IMR-90 (cell line): ENCODE measurements around the gene FBH1. TPM values are rescaled to one million over a fixed set of nuclear protein-coding genes. Genes with fewer than 3 reads are reported as not detected.

Experiments used
- ATAC-seq: fragments of 200-7000 bp; cut with Tn5 transposase; 2 replicates; pipeline ENCODE4 v1.9.1; 2020; ENCODE audit warnings: low read depth, mild to moderate bottlenecking, moderate library complexity
- BruUV-seq: library from RNA; stranded (reverse); fragments of 400-500 nt; replicated peaks from 2 replicates; lab custom pipeline; 2021; lab: Mats Ljungman, UMichigan
- CTCF ChIA-PET: fragments of 300-600 bp; formaldehyde crosslinking; extraction: SDS; loops from one replicate; lab custom pipeline; 2021; ENCODE audit warnings: antibody characterized with exemption; lab: Yijun Ruan, JAX
- POLR2A ChIA-PET: fragments of 300-600 bp; sonication (Branson Sonifier 250); formaldehyde crosslinking; loops from one replicate; lab custom pipeline; 2022; ENCODE audit warnings: antibody characterized with exemption; ENCODE audit not compliant: unreplicated experiment; lab: Charles Lee
- DNase-seq: peaks from one replicate; pipeline ENCODE4 v3.0.0; 2013
- H2AFZ ChIP-seq: replicated peaks from 2 replicates; pipeline ENCODE3; 2013; ENCODE audit warnings: low read length, mild to moderate bottlenecking; ENCODE audit not compliant: poor library complexity
- H2AK5ac ChIP-seq: 2 replicates; pipeline ENCODE4 v1.6.1; 2013; ENCODE audit warnings: low read depth, low read length, inconsistent platforms
- H2AK9ac ChIP-seq: replicated peaks from 2 replicates; pipeline ENCODE3; 2013; ENCODE audit warnings: mild to moderate bottlenecking, low read depth, low read length, moderate library complexity; ENCODE audit not compliant: poor library complexity
- H2BK120ac ChIP-seq: 2 replicates; pipeline ENCODE4 v1.6.1; 2013; ENCODE audit warnings: low read depth, low read length, inconsistent platforms
- H2BK15ac ChIP-seq: 3 replicates; pipeline ENCODE4 v1.6.1; 2013; ENCODE audit warnings: low read depth, low read length, inconsistent platforms
- H2BK20ac ChIP-seq: 2 replicates; pipeline ENCODE4 v1.6.1; 2013; ENCODE audit warnings: low read depth, mild to moderate bottlenecking, inconsistent platforms, low read length, moderate library complexity
- H2BK5ac ChIP-seq: 2 replicates; pipeline ENCODE4 v1.6.1; 2013; ENCODE audit warnings: mild to moderate bottlenecking, low read depth, low read length, inconsistent platforms; ENCODE audit not compliant: poor library complexity, severe bottlenecking
- H3K14ac ChIP-seq: replicated peaks from 2 replicates; pipeline ENCODE4 v1.6.1; 2013; ENCODE audit warnings: low read depth, low read length, inconsistent platforms
- H3K18ac ChIP-seq: 2 replicates; pipeline ENCODE4 v1.6.1; 2013; ENCODE audit warnings: low read depth, low read length, control low read depth
- H3K23ac ChIP-seq: 2 replicates; pipeline ENCODE4 v1.6.1; 2013; ENCODE audit warnings: low read depth, low read length, inconsistent platforms
- H3K27ac ChIP-seq: 2 replicates; pipeline ENCODE4 v1.5.1; 2013; ENCODE audit warnings: mild to moderate bottlenecking, control low read depth, low read length; ENCODE audit not compliant: insufficient read depth
- H3K27me3 ChIP-seq: 2 replicates; pipeline ENCODE4 v1.6.1; 2013; ENCODE audit warnings: low read length; ENCODE audit not compliant: control insufficient read depth, insufficient read depth
- H3K36me3 ChIP-seq: 2 replicates; pipeline ENCODE4 v1.6.1; 2013; ENCODE audit warnings: low read length, mixed read lengths; ENCODE audit not compliant: control insufficient read depth, insufficient read depth
- H3K4ac ChIP-seq: 2 replicates; pipeline ENCODE4 v1.6.1; 2013; ENCODE audit warnings: low read depth, low read length, inconsistent platforms
- H3K4me1 ChIP-seq: 2 replicates; pipeline ENCODE4 v1.6.1; 2013; ENCODE audit warnings: low read length, mixed read lengths; ENCODE audit not compliant: control insufficient read depth, insufficient read depth
- H3K4me2 ChIP-seq: 2 replicates; pipeline ENCODE4 v1.6.1; 2013; ENCODE audit warnings: low read depth, mild to moderate bottlenecking, control low read depth, low read length, moderate library complexity
- H3K4me3 ChIP-seq: 2 replicates; pipeline ENCODE4 v1.5.1; 2013; ENCODE audit warnings: low read depth, mild to moderate bottlenecking, control low read depth, low read length, moderate library complexity; ENCODE audit not compliant: insufficient read depth
- H3K56ac ChIP-seq: 2 replicates; pipeline ENCODE4 v1.6.1; 2013; ENCODE audit warnings: low read length, inconsistent platforms; ENCODE audit not compliant: insufficient read depth; ENCODE audit errors: extremely low read depth
- H3K79me1 ChIP-seq, 2 experiments: 2 replicates each; pipeline ENCODE4 v1.6.1; 2013; ENCODE audit warnings: low read length in 2 of 2, inconsistent platforms in 1 of 2, low read depth in 1 of 2
- H3K9ac ChIP-seq: 2 replicates; pipeline ENCODE4 v1.6.1; 2013; ENCODE audit warnings: low read depth, low read length, control low read depth
- H3K9me1 ChIP-seq: 2 replicates; pipeline ENCODE4 v1.6.1; 2013; ENCODE audit warnings: low read length, inconsistent platforms; ENCODE audit not compliant: insufficient read depth
- H3K9me3 ChIP-seq: 2 replicates; pipeline ENCODE4 v1.6.1; 2013; ENCODE audit warnings: low read length; ENCODE audit not compliant: control insufficient read depth, insufficient read depth
- H4K20me1 ChIP-seq: 2 replicates; pipeline ENCODE4 v1.6.1; 2013; ENCODE audit warnings: low read length, inconsistent platforms; ENCODE audit not compliant: insufficient read depth
- H4K5ac ChIP-seq: 2 replicates; pipeline ENCODE4 v1.6.1; 2013; ENCODE audit warnings: mild to moderate bottlenecking, low read depth, low read length, control low read depth
- H4K8ac ChIP-seq, 2 experiments: 2 replicates each; pipeline ENCODE4 v1.6.1; 2013; ENCODE audit warnings: low read depth in 2 of 2, low read length in 2 of 2, control low read depth in 1 of 2, inconsistent platforms in 1 of 2
- H4K91ac ChIP-seq: 2 replicates; pipeline ENCODE4 v1.6.1; 2013; ENCODE audit warnings: low read depth, low read length, inconsistent platforms; ENCODE audit not compliant: insufficient read depth
- BHLHE40 ChIP-seq: fragments of 150-350 bp; IDR thresholded peaks from 2 replicates; pipeline ENCODE4 v1.6.1; 2016; ENCODE audit warnings: mild to moderate bottlenecking, low read depth, low read length
- CHD1 ChIP-seq: IDR thresholded peaks from 2 replicates; pipeline ENCODE4 v1.6.1; 2012; ENCODE audit warnings: low read depth, low read length, improper control_type of control experiment
- MAZ ChIP-seq: IDR thresholded peaks from 2 replicates; pipeline ENCODE4 v1.6.1; 2012; ENCODE audit warnings: low read depth, mild to moderate bottlenecking, low read length, improper control_type of control experiment, moderate library complexity, borderline replicate concordance
- RAD21 ChIP-seq: IDR thresholded peaks from 2 replicates; pipeline ENCODE4 v1.6.1; 2012; ENCODE audit warnings: low read length, improper control_type of control experiment
- RCOR1 ChIP-seq: IDR thresholded peaks from 2 replicates; pipeline ENCODE4 v1.6.1; 2012; ENCODE audit warnings: mild to moderate bottlenecking, low read length, improper control_type of control experiment; ENCODE audit not compliant: insufficient replicate concordance
- WGBS, 2 experiments: methylation state at CpG; one replicate each; pipeline versions ENCODE4 v1.1.5 to v1.1.7; 2013; ENCODE audit warnings: missing lambda C conversion rate in 2 of 2; ENCODE audit not compliant: insufficient read length in 1 of 2; ENCODE audit errors: extremely low coverage in 2 of 2; 5-methylcytosine and 5-hydroxymethylcytosine counted together
- dilution Hi-C: fragments of 300-500 bp; cut with HindIII; formaldehyde crosslinking; loops from one replicate; pipeline ENCODE4 v1.14.3; 2018; ENCODE audit warnings: low sequenced_read_pairs; ENCODE audit not compliant: unreplicated experiment
- in situ Hi-C: fragments of 300-500 bp; cut with MboI; formaldehyde crosslinking; loops from 3 replicates; pipeline ENCODE4 v1.14.3; 2019; ENCODE audit warnings: low sequenced_read_pairs, inconsistent platforms, mixed read lengths
- intact Hi-C: fragments of 100-400 bp; cut with micrococcal nuclease; formaldehyde crosslinking; loops from 2 replicates; pipeline ENCODE4 v1.10.0; 2022
- polyA plus RNA-seq, 3 experiments: library from polyadenylated mRNA; depleted of rRNA; stranded (reverse); fragments of >200 nt; gene quantifications; 2 replicates each; pipeline ENCODE4 v1.2.3, GENCODE V29; 2012; ENCODE audit warnings: low replicate concordance in 1 of 3
- total RNA-seq: library from RNA; depleted of rRNA; stranded (reverse); fragments of >200 nt; gene quantifications from 2 replicates; pipeline ENCODE4 v1.2.3, GENCODE V29; 2012

Gene FBH1
- total and polyA plus RNA-seq, 2 of the 4 experiments (the other 2 are of a cell fraction), result 59.3 to 72.2 TPM

DNA sequence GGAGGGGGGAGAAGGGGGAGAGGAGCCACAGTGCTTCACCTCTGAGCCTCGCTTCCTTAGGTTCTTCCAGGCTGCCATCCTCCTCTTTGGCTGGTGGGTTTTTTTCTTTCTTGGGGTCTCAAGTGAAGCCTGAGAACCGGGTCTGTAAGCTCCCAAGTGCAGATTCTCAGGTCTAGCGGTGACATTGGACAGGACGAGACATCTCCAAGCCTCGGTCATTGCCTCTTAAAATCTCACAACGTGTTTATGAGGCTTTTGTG lies 88.1 kb downstream of the FBH1 start:
- Histone ChIP-seq H3K23ac (no peak overlapping the region), H3K27ac (no peak overlapping the region), H2BK5ac (no peak overlapping the region), H2BK15ac (no peak overlapping the region), H2AK9ac (no peak overlapping the region), H2BK120ac (no peak overlapping the region), H3K27me3 (no peaks in the 10 kb centered on the region), H4K20me1 (no peaks in the 10 kb centered on the region), H3K9me1 (no peaks in the 10 kb centered on the region), H3K4ac (no peak overlapping the region), H2AK5ac (no peak overlapping the region), H3K18ac (no peak overlapping the region), H4K91ac (no peak overlapping the region), H3K4me2 (peak overlapping the region; percentile 70), H3K4me1 (peaks cover 3% of the 10 kb centered on the region; the same call in 1 of the 2 replicates), H4K5ac (no peak overlapping the region), H4K8ac (no peak overlapping the region), H3K56ac (no peak overlapping the region), H3K36me3 (no peaks in the 10 kb centered on the region; the same call in 1 of the 2 replicates), H2AFZ (peak overlapping the region; percentile 47), H3K9me3 (no peaks in the 10 kb centered on the region), H3K4me3 (peak overlapping the region; percentile 68), H3K9ac (no peak overlapping the region), H2BK20ac (no peak overlapping the region), H3K14ac (no peak overlapping the region), H3K79me1 (peaks cover 9 to 20% of the 10 kb centered on the region in 2 experiments; a peak in 3 of 4 replicates)
- 80% methylated on average over 1 of the region's 6 CpGs; no CpG with 5 or more reads in 1 of the 2 experiments for WGBS, 2 experiments
- BruUV-seq, result no TSS peak
- TF ChIP-seq CHD1 (no peak), BHLHE40 (no peak), RCOR1 (no peak), MAZ (no peak; the same call in 1 of the 2 replicates), RAD21 (no peak)
- intact Hi-C loops (no loop called here), dilution Hi-C loops (no loop called here), in situ Hi-C loops (no loop called here)
- CTCF ChIA-PET, result no interaction called here
- POLR2A ChIA-PET, result interaction anchor here (0.6 kb wide), 2 partner anchors 73 to 213 kb away, joined by 4 to 5 read pairs; no protein-coding TSS in a partner anchor
- DNase-seq, result no peak
- ATAC-seq, result no peak
